ENCODE measurements around the gene NUDT1.

DNA sequence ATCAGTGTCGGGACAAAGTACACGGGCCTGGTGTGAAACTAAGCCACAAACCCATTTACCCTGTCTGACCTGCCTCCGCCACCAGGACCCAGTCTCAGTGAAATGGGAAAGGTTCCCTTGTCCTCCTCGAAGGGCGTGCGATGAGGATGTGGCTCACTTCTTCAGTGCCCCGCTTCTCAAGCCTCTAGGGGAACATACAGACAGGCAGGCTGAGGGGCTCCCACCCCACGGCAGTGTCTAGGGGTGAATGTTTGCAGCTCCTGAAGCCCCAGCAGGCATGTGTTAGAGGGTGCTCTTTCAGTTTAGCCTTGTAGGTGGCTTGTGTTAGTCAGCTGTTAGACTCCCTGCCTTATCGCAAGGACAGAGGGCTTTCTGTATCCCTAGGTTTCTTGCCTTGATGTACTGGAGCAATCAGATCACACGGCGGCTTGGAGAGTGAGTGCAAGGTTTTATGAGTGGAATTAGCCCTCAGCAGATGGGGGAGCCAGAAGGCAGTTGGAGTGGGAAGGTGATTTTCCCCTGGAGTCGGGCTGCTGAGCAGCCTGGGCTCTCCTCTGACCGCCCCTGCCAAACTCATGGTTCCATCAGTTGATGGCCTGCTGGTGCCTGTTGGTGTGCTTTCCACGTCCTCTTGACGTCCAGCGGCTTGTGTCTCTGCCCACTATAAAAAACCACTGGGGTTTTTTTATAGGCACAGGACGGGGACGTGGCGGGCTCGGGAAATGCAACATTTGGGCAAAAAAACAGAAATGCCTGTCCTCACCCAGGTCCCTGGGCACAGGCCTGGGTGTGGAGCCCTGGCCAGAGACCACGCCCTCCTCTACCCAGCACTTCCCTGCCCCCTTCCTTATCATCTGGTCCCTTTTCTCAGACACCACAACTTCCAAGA, 759 bp downstream of the NUDT1 start:
- no peak for TF ChIP-seq CTCF (conservative IDR thresholded peaks at IDR 0.05 in 1 of 2, IDR thresholded peaks at IDR 0.05 in 1 of 2; ENCODE audit: extremely low read depth in 1 of 2, insufficient read depth in 1 of 2, low read depth in 1 of 2, low read length in 2 of 2)
- no peak for TF ChIP-seq EZH2 (IDR thresholded peaks at IDR 0.05; ENCODE audit: borderline replicate concordance, low read length)

Data from mammary epithelial cell (primary cell).